ENCODE data around the gene SEM1. TPM values are rescaled to one million over a fixed set of nuclear protein-coding genes. Genes with fewer than 3 reads are reported as not detected.

Gene SEM1
- total RNA-seq, 1 donor from 2014 or later: 50.8 TPM

- FAIRE-seq (no peak), DNase-seq (ENCODE audit: low read depth) (no peak)
- Histone ChIP-seq H3K4me1 (ENCODE audit: insufficient read depth, low read length) (no peaks in the 10 kb centered on the region), H3K9ac (ENCODE audit: low read length) (no peak overlapping the region), H3K79me2 (ENCODE audit: insufficient read depth, low read length) (no peaks in the 10 kb centered on the region), H3K4me3 (ENCODE audit: insufficient read depth, low read depth, low read length) (no peak overlapping the region), H4K20me1 (ENCODE audit: insufficient read depth, low read length) (no peaks in the 10 kb centered on the region), H2AFZ (ENCODE audit: low read depth, low read length) (no peak overlapping the region), H3K9me3 (ENCODE audit: insufficient read depth, low read depth, low read length) (no peaks in the 10 kb centered on the region), H3K4me2 (ENCODE audit: low read length) (no peak overlapping the region), H3K27ac (ENCODE audit: low read depth, low read length) (no peak overlapping the region), H3K27me3 (ENCODE audit: insufficient read depth, low read length) (no peaks in the 10 kb centered on the region), H3K36me3 (ENCODE audit: insufficient read depth, low read length) (no peaks in the 10 kb centered on the region)
- Mint-ChIP-seq H3K36me3 (ENCODE audit: low read depth, unreplicated experiment) (no peaks in the 10 kb centered on the region), H3K4me3 (ENCODE audit: unreplicated experiment) (no peak overlapping the region), H3K27ac (ENCODE audit: unreplicated experiment) (no peak overlapping the region), H3K27me3 (ENCODE audit: low read depth, unreplicated experiment) (no peaks in the 10 kb centered on the region), H3K4me1 (ENCODE audit: low read depth, unreplicated experiment) (peaks cover 8% of the 10 kb centered on the region), H3K9me3 (ENCODE audit: unreplicated experiment) (no peaks in the 10 kb centered on the region)
- no peak for TF ChIP-seq CTCF (IDR thresholded peaks at IDR 0.05; ENCODE audit: insufficient read depth, low read depth, low read length)
- no peak for TF ChIP-seq EZH2 (IDR thresholded peaks at IDR 0.05; ENCODE audit: insufficient read depth, low read length)
Observed at GRCh38 chr7:96658022-96658412, 51.6 kb downstream of the SEM1 start.

GRCh38 chr7:96657347-96658021, 52.2 kb downstream of the SEM1 start:
- H3K4me1 ChIP-seq (ENCODE audit: insufficient read depth, low read length): no peaks in the 10 kb centered on the region
- FAIRE-seq (no peak), DNase-seq (ENCODE audit: low read depth) (peak; percentile 29)
- no peak overlapping the region for H3K4me2 ChIP-seq (ENCODE audit: low read length)
- H3K36me3 ChIP-seq (ENCODE audit: insufficient read depth, low read length): no peaks in the 10 kb centered on the region
- H3K9me3 ChIP-seq (ENCODE audit: insufficient read depth, low read depth, low read length): no peaks in the 10 kb centered on the region
- Mint-ChIP-seq H3K4me3 (ENCODE audit: unreplicated experiment) (no peak overlapping the region), H3K36me3 (ENCODE audit: low read depth, unreplicated experiment) (no peaks in the 10 kb centered on the region), H3K27me3 (ENCODE audit: low read depth, unreplicated experiment) (no peaks in the 10 kb centered on the region), H3K27ac (ENCODE audit: unreplicated experiment) (no peak overlapping the region), H3K9me3 (ENCODE audit: unreplicated experiment) (no peaks in the 10 kb centered on the region), H3K4me1 (ENCODE audit: low read depth, unreplicated experiment) (peaks cover 8% of the 10 kb centered on the region)
- no peaks in the 10 kb centered on the region for H3K79me2 ChIP-seq (ENCODE audit: insufficient read depth, low read length)
- H3K4me3 ChIP-seq (ENCODE audit: insufficient read depth, low read depth, low read length): no peak overlapping the region
- no peak overlapping the region for H3K9ac ChIP-seq (ENCODE audit: low read length)
- H2AFZ ChIP-seq (ENCODE audit: low read depth, low read length): no peak overlapping the region
- no peak overlapping the region for H3K27ac ChIP-seq (ENCODE audit: low read depth, low read length)
- TF ChIP-seq EZH2 (IDR thresholded peaks at IDR 0.05; ENCODE audit: insufficient read depth, low read length): no peak
- TF ChIP-seq CTCF (IDR thresholded peaks at IDR 0.05; ENCODE audit: insufficient read depth, low read depth, low read length): no peak
- H4K20me1 ChIP-seq (ENCODE audit: insufficient read depth, low read length): no peaks in the 10 kb centered on the region
- H3K27me3 ChIP-seq (ENCODE audit: insufficient read depth, low read length): no peaks in the 10 kb centered on the region

- Mint-ChIP-seq H3K4me3 (ENCODE audit: unreplicated experiment) (no peak overlapping the region), H3K27ac (ENCODE audit: unreplicated experiment) (no peak overlapping the region), H3K36me3 (ENCODE audit: low read depth, unreplicated experiment) (no peaks in the 10 kb centered on the region), H3K27me3 (ENCODE audit: low read depth, unreplicated experiment) (no peaks in the 10 kb centered on the region), H3K4me1 (ENCODE audit: low read depth, unreplicated experiment) (peaks cover 9% of the 10 kb centered on the region), H3K9me3 (ENCODE audit: unreplicated experiment) (peaks cover 1% of the 10 kb centered on the region)
- H3K4me2 ChIP-seq (ENCODE audit: low read length): no peak overlapping the region
- no peak for DNase-seq (ENCODE audit: low read depth)
- no peaks in the 10 kb centered on the region for H4K20me1 ChIP-seq (ENCODE audit: insufficient read depth, low read length)
- no peaks in the 10 kb centered on the region for H3K79me2 ChIP-seq (ENCODE audit: insufficient read depth, low read length)
- no peak overlapping the region for H2AFZ ChIP-seq (ENCODE audit: low read depth, low read length)
- H3K4me1 ChIP-seq (ENCODE audit: insufficient read depth, low read length): no peaks in the 10 kb centered on the region
- no peaks in the 10 kb centered on the region for H3K9me3 ChIP-seq (ENCODE audit: insufficient read depth, low read depth, low read length)
- no peaks in the 10 kb centered on the region for H3K36me3 ChIP-seq (ENCODE audit: insufficient read depth, low read length)
- no peak overlapping the region for H3K27ac ChIP-seq (ENCODE audit: low read depth, low read length)
- no peak overlapping the region for H3K9ac ChIP-seq (ENCODE audit: low read length)
- FAIRE-seq: no peak
- no peaks in the 10 kb centered on the region for H3K27me3 ChIP-seq (ENCODE audit: insufficient read depth, low read length)
- no peak for TF ChIP-seq CTCF (IDR thresholded peaks at IDR 0.05; ENCODE audit: insufficient read depth, low read depth, low read length)
- TF ChIP-seq EZH2 (IDR thresholded peaks at IDR 0.05; ENCODE audit: insufficient read depth, low read length): no peak
- no peak overlapping the region for H3K4me3 ChIP-seq (ENCODE audit: insufficient read depth, low read depth, low read length)
Observed at GRCh38 chr7:96655956-96656355, 53.7 kb downstream of the SEM1 start.
